GM12873 (cell line): ENCODE results near the gene OARD1.

ENCODE experiments used
- TF ChIP-seq, protein P1 (sequence below): IDR thresholded peaks from 2 replicates; pipeline ENCODE4 v1.5.1; 2012; ENCODE audit warnings: low read depth, mild to moderate bottlenecking, moderate library complexity, low read length, control low read depth; ENCODE audit not compliant: insufficient read depth; ENCODE audit errors: missing control alignments

OARD1 gene

DNA sequence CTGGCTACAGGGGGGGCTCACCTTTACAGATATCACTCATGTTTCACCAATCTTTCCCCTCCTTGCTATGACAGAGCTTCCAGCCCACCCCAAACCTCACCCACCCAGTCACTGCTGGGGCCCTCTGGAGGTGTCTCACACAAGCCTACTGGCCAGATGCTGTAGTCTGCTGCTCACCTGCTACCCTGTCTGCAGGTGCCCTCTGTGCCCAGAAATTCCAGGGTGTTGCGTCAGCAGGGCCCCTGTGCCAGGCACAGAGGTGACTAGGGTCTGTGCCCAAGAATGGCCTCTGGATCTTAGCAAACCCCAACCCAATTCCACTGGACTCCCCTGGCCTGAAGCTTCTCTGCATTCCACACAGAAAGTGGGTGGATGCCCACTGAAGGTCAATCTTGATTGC lies 54.5 kb downstream of the OARD1 start:
- TF ChIP-seq, protein P1, sequence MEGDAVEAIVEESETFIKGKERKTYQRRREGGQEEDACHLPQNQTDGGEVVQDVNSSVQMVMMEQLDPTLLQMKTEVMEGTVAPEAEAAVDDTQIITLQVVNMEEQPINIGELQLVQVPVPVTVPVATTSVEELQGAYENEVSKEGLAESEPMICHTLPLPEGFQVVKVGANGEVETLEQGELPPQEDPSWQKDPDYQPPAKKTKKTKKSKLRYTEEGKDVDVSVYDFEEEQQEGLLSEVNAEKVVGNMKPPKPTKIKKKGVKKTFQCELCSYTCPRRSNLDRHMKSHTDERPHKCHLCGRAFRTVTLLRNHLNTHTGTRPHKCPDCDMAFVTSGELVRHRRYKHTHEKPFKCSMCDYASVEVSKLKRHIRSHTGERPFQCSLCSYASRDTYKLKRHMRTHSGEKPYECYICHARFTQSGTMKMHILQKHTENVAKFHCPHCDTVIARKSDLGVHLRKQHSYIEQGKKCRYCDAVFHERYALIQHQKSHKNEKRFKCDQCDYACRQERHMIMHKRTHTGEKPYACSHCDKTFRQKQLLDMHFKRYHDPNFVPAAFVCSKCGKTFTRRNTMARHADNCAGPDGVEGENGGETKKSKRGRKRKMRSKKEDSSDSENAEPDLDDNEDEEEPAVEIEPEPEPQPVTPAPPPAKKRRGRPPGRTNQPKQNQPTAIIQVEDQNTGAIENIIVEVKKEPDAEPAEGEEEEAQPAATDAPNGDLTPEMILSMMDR, result no peak

GRCh38 chr6:41014780-41015179 lies 57.4 kb downstream of the OARD1 start:
- TF ChIP-seq, protein P1, result no peak
